NCI-H2107 treated with DMSO at 0.1 percent for 48 hours (cell line): ENCODE data around the gene IGFBP5.

Experiments used
- DNase-seq: peaks from one replicate; lab custom pipeline; 2025; ENCODE audit not compliant: unreplicated experiment; lab: John Stamatoyannopoulos, UW

Gene IGFBP5

GRCh38 chr2:216626168-216626874 is 69.0 kb downstream of the IGFBP5 start:
- DNase-seq: no peak

GRCh38 chr2:216624251-216624650 is 71.1 kb downstream of the IGFBP5 start:
- no peak for DNase-seq

- peak; percentile 82 for DNase-seq
These were observed 72.8 kb downstream of the IGFBP5 start for GRCh38 chr2:216622526-216622925.
